Glutamatergic neuron (in vitro differentiated cells): Measurements from ENCODE around the gene BHLHA15. TPM values are rescaled to one million over a fixed set of nuclear protein-coding genes. Genes with fewer than 3 reads are reported as not detected.

ENCODE experiments used
- DNase-seq: peaks from one replicate; pipeline ENCODE4 v3.0.0; 2022
- H3K27ac Mint-ChIP-seq: one replicate; pipeline ENCODE4 v1.8.0; 2020; ENCODE audit warnings: mild to moderate bottlenecking, mixed read lengths, inconsistent platforms; ENCODE audit not compliant: unreplicated experiment
- H3K27me3 Mint-ChIP-seq: one replicate; pipeline ENCODE4 v1.8.0; 2020; ENCODE audit warnings: mild to moderate bottlenecking, moderate library complexity, mixed read lengths, inconsistent platforms; ENCODE audit not compliant: unreplicated experiment
- H3K36me3 Mint-ChIP-seq: one replicate; pipeline ENCODE4 v1.8.0; 2020; ENCODE audit warnings: mild to moderate bottlenecking, mixed read lengths, inconsistent platforms; ENCODE audit not compliant: unreplicated experiment
- H3K4me1 Mint-ChIP-seq: one replicate; pipeline ENCODE4 v1.8.0; 2020; ENCODE audit warnings: mild to moderate bottlenecking, low read depth, mixed read lengths, inconsistent platforms; ENCODE audit not compliant: unreplicated experiment
- H3K4me3 Mint-ChIP-seq: one replicate; pipeline ENCODE4 v1.8.0; 2020; ENCODE audit warnings: mild to moderate bottlenecking, mixed read lengths, inconsistent platforms; ENCODE audit not compliant: unreplicated experiment
- H3K9me3 Mint-ChIP-seq: one replicate; pipeline ENCODE4 v1.8.0; 2020; ENCODE audit warnings: mild to moderate bottlenecking, moderate library complexity, mixed read lengths, inconsistent platforms; ENCODE audit not compliant: unreplicated experiment
- total RNA-seq: library from RNA; stranded (reverse); fragmentation: NEBNext Ultra II Directional; extraction: Animal tissue kit (Norgen Biotek cat#: 25700); gene quantifications from one replicate; pipeline ENCODE4 v1.2.1, GENCODE V29; 2021; ENCODE audit not compliant: unreplicated experiment
- TF ChIP-seq, protein P1 (sequence below): fragments of 200-600 bp; sonication (generic); IDR thresholded peaks from one replicate; pipeline ENCODE4 v1.5.0; 2021; ENCODE audit not compliant: partially characterized antibody, unreplicated experiment

Gene BHLHA15
- total RNA-seq, 1 donor from 2014 or later: not detected

DNA sequence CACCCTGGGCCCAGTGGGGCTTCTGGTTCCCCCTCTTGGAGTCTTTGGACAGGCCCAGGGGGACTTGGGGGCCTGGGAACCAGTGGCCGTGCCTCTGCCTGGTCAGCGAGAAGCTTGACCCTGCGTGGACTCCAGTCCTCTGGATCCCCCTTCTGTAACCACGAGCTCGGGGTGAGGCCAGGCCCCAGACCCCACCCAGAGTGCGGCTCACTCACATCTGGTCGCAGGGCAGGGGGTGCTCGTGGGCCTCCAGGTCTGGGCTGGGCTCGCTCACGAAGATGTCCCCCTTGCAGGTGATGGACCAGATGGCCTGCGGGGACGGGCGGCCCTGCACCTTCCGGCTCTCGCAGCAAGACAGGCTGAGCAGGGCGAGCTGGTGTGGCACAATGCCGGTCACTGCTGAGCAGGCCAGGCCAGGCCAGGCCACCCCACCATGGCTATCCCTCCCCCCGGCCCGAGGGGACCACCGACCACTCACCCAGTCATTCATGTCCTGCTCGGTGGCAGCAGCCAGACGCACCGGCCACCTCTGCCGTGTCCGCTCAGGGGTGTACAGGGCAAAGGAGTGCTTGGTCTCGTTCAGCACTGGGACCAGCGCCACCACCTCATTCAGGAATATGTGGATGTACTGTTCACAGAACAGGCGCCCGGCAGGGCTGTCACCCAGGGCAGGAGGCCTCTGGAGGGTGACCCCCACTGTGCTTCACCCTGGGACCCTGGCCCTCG is 19.7 kb downstream of the BHLHA15 start:
- no peak for DNase-seq
- Mint-ChIP-seq H3K4me1 (no peaks in the 10 kb centered on the region), H3K36me3 (no peaks in the 10 kb centered on the region), H3K9me3 (peaks cover 5% of the 10 kb centered on the region), H3K27ac (no peak overlapping the region), H3K4me3 (no peak overlapping the region), H3K27me3 (peaks cover 4% of the 10 kb centered on the region)
- TF ChIP-seq, protein P1, sequence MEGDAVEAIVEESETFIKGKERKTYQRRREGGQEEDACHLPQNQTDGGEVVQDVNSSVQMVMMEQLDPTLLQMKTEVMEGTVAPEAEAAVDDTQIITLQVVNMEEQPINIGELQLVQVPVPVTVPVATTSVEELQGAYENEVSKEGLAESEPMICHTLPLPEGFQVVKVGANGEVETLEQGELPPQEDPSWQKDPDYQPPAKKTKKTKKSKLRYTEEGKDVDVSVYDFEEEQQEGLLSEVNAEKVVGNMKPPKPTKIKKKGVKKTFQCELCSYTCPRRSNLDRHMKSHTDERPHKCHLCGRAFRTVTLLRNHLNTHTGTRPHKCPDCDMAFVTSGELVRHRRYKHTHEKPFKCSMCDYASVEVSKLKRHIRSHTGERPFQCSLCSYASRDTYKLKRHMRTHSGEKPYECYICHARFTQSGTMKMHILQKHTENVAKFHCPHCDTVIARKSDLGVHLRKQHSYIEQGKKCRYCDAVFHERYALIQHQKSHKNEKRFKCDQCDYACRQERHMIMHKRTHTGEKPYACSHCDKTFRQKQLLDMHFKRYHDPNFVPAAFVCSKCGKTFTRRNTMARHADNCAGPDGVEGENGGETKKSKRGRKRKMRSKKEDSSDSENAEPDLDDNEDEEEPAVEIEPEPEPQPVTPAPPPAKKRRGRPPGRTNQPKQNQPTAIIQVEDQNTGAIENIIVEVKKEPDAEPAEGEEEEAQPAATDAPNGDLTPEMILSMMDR: no peak

DNA sequence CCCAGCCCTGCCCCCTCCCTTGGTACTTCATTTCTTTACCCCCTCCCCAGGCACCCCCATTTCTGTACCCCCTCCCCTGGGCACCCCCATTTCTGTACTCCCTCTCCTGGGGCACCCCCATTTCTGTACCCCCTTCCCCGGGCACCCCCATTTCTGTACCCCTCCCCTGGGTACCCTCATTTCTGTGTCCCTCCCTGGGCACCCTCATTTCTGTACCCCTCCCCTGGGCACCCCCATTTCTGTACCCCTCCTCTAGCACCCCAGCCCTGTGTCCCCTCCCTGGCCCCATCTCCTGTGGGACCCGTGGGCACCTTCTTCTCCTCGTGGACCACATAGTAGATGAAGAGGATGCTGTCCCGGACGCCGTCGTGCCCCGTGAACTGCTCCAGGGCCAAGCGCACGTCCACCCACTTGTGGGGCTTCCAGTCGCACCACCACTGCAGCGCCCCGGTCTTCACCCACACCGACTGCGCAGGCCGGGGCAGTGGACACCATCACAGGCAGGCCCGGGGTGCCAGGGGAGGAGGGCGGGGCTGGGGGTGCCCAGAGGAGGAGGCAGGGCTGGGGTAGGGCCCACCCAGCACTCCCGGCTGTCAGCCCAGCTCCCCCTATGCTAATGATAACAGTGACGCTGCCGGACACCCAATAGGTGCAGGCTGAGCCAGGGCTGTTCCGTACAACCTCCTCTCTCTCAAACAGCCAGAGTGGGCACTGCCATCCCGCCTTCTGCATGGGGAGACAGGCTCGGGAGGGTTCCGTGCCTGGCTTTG is 20.4 kb downstream of the BHLHA15 start:
- H3K9me3 Mint-ChIP-seq: peaks cover 5% of the 10 kb centered on the region
- TF ChIP-seq, protein P1: no peak
- no peaks in the 10 kb centered on the region for H3K27me3 Mint-ChIP-seq
- no peak overlapping the region for H3K4me3 Mint-ChIP-seq
- no peaks in the 10 kb centered on the region for H3K4me1 Mint-ChIP-seq
- no peak overlapping the region for H3K27ac Mint-ChIP-seq
- no peak for DNase-seq
- H3K36me3 Mint-ChIP-seq: no peaks in the 10 kb centered on the region

DNA sequence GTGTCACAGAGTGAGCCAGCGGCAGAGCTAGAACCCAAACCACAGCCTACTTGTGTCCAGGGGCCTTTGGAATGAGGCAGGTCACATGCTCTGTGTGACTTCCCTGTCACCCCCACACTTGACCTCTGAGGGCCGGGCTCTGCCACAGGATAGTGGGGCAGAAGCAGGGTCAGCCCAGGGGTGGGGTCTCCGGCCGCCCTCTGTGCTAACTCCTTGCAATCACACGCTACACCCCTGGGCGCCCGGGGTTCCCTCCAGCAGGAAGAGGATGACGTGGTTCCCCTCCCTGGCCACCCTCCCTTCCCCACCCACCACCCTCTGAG is 21.0 kb downstream of the BHLHA15 start:
- no peak overlapping the region for H3K4me3 Mint-ChIP-seq

DNA sequence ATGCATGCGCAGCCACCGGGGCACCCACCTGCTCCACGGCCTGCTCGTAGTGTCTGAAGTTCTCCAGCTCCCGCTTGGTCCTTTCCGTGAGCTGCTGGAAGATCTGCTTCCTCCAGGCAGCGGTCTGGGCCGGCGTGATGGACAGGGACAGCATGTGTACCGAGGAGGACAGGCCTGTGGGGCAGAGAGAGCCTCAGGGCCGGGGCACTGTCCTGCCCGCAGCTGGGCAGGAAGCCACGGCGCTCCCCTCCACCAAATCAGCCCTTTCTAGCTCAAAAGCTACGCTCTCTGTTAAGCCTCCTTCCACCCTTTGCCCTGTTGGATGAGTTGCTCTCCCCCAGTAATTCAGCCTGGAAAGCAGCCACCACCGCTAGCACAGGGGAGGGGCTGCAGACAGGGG is 21.6 kb downstream of the BHLHA15 start:
- Mint-ChIP-seq H3K9me3 (peaks cover 5% of the 10 kb centered on the region), H3K4me3 (no peak overlapping the region), H3K36me3 (no peaks in the 10 kb centered on the region), H3K27me3 (no peaks in the 10 kb centered on the region), H3K4me1 (no peaks in the 10 kb centered on the region), H3K27ac (no peak overlapping the region)
- no peak for DNase-seq
- TF ChIP-seq, protein P1: no peak

More for the DNA sequence above, 21.0 kb downstream of the BHLHA15 start:
- H3K27me3 Mint-ChIP-seq: no peaks in the 10 kb centered on the region
- DNase-seq: no peak
- no peaks in the 10 kb centered on the region for H3K4me1 Mint-ChIP-seq
- peaks cover 5% of the 10 kb centered on the region for H3K9me3 Mint-ChIP-seq
- TF ChIP-seq, protein P1: no peak
- H3K27ac Mint-ChIP-seq: no peak overlapping the region
- no peaks in the 10 kb centered on the region for H3K36me3 Mint-ChIP-seq
